DND-41 (cell line): ENCODE data around the gene SLC24A3.

Experiments used
- ATAC-seq: fragments of 200-7000 bp; cut with Tn5 transposase; 3 replicates; pipeline ENCODE4 v1.9.1; 2021; ENCODE audit warnings: low read depth; ENCODE audit not compliant: insufficient read depth
- DNase-seq: peaks from one replicate; pipeline ENCODE4 v3.0.0-alpha.2; 2020
- H2AFZ ChIP-seq: 2 replicates; pipeline ENCODE4 v1.6.0; 2012; ENCODE audit warnings: low read depth, low read length
- H3K27ac ChIP-seq: 2 replicates; pipeline ENCODE4 v1.5.1; 2012; ENCODE audit warnings: low read length, inconsistent platforms
- H3K27me3 ChIP-seq: fragments of 200-600 bp; sonication (generic); 2 replicates; pipeline ENCODE4 v1.6.0; 2012; ENCODE audit warnings: low read length, mild to moderate bottlenecking, inconsistent platforms; ENCODE audit not compliant: insufficient read depth, poor library complexity
- H3K36me3 ChIP-seq: 2 replicates; pipeline ENCODE4 v1.5.1; 2012; ENCODE audit warnings: low read length, inconsistent platforms; ENCODE audit not compliant: insufficient read depth
- H3K4me1 ChIP-seq: 2 replicates; pipeline ENCODE4 v1.5.1; 2012; ENCODE audit warnings: mild to moderate bottlenecking, low read length; ENCODE audit not compliant: insufficient read depth
- H3K4me2 ChIP-seq: 2 replicates; pipeline ENCODE4 v1.6.0; 2012; ENCODE audit warnings: mild to moderate bottlenecking, moderate library complexity, low read length, inconsistent platforms; ENCODE audit not compliant: insufficient read depth
- H3K4me3 ChIP-seq, 2 experiments: fragments of 200-600 bp in 1 of 2; shearing (Covaris generic) in 1 of 2; 2 replicates each; pipeline ENCODE4 v1.5.1; 2012 to 2016; ENCODE audit warnings: inconsistent platforms in 2 of 2, low read length in 2 of 2, mild to moderate bottlenecking in 2 of 2, low read depth in 1 of 2, moderate library complexity in 1 of 2
- H3K79me2 ChIP-seq: 2 replicates; pipeline ENCODE4 v1.6.0; 2012; ENCODE audit warnings: low read length, inconsistent platforms; ENCODE audit not compliant: insufficient read depth
- H3K9ac ChIP-seq: 2 replicates; pipeline ENCODE4 v1.6.0; 2012; ENCODE audit warnings: low read depth, mild to moderate bottlenecking, inconsistent platforms, low read length, moderate library complexity
- H3K9me3 ChIP-seq: 2 replicates; pipeline ENCODE4 v1.5.1; 2012; ENCODE audit warnings: low read length, moderate library complexity, mild to moderate bottlenecking, inconsistent platforms; ENCODE audit not compliant: insufficient read depth, severe bottlenecking
- H4K20me1 ChIP-seq: 2 replicates; pipeline ENCODE4 v1.6.0; 2012; ENCODE audit warnings: low read length; ENCODE audit not compliant: insufficient read depth
- CTCF ChIP-seq: IDR thresholded peaks from 2 replicates; pipeline ENCODE4 v1.5.1; 2012; ENCODE audit warnings: borderline replicate concordance, low read length, moderate library complexity, mild to moderate bottlenecking; ENCODE audit not compliant: poor library complexity, severe bottlenecking; ENCODE audit errors: extremely low read depth
- EZH2 ChIP-seq: IDR thresholded peaks from 3 replicates; pipeline ENCODE4 v1.6.1; 2012; ENCODE audit warnings: borderline replicate concordance, low read depth, mild to moderate bottlenecking, moderate library complexity, low read length, inconsistent platforms; ENCODE audit not compliant: severe bottlenecking

The SLC24A3 gene

DNA sequence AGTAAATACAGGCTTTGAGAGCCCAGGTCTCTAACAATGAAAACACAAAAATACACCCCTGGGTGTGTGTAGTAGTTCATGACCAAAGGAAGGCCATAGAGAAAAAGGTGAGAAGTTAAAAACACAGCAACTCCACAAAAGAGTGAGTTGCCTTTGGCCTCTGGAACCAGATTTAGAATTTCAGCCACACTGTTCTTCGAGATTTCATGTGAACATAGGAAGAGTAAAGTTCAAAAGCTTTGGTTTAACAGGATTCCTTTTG lies 502.1 kb downstream of the SLC24A3 start:
- H4K20me1 ChIP-seq, result no peaks in the 10 kb centered on the region
- no peak overlapping the region for H3K4me2 ChIP-seq
- DNase-seq, result no peak
- no peaks in the 10 kb centered on the region for H3K79me2 ChIP-seq
- no peaks in the 10 kb centered on the region for H3K27me3 ChIP-seq
- TF ChIP-seq CTCF, result no peak
- no peak for TF ChIP-seq EZH2
- H3K4me1 ChIP-seq, result no peaks in the 10 kb centered on the region
- no peaks in the 10 kb centered on the region for H3K36me3 ChIP-seq
- no peak overlapping the region for H3K4me3 ChIP-seq
- no peak for ATAC-seq
- H3K9ac ChIP-seq, result no peak overlapping the region
- H2AFZ ChIP-seq, result no peak overlapping the region
- peaks cover 10% of the 10 kb centered on the region for H3K9me3 ChIP-seq
- H3K27ac ChIP-seq, result no peak overlapping the region

DNA sequence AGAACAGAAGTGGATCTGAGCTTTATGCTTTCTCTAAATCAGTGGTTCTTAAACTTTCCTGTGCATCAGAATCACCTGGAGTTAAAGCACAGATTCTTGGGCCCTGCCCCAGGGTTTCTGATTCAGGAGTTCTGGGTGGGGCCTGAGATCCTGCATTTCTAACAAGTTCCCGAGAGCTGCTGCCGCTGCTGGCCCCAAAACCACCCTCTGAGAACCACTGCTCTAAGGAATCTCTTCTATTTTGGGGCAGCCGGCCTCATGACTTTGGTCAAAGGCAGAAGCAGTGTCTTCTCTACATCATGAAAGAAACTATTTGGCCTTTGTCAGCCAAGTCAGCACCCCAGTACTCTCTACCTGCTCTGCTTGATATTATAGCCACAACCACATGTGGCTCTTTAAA lies 503.5 kb downstream of the SLC24A3 start:
- TF ChIP-seq CTCF (no peak), EZH2 (no peak)
- DNase-seq (no peak), ATAC-seq (no peak)
- Histone ChIP-seq H3K79me2 (no peaks in the 10 kb centered on the region), H3K4me3 (no peak overlapping the region), H3K4me1 (no peaks in the 10 kb centered on the region), H3K9me3 (peaks cover 9% of the 10 kb centered on the region), H3K27me3 (no peaks in the 10 kb centered on the region), H3K36me3 (no peaks in the 10 kb centered on the region), H3K9ac (no peak overlapping the region), H4K20me1 (no peaks in the 10 kb centered on the region), H2AFZ (no peak overlapping the region), H3K4me2 (no peak overlapping the region), H3K27ac (no peak overlapping the region)

GRCh38 chr20:19718880-19719279 lies 506.4 kb downstream of the SLC24A3 start:
- Histone ChIP-seq H3K4me3 (no peak overlapping the region), H2AFZ (no peak overlapping the region), H3K4me1 (no peaks in the 10 kb centered on the region), H3K9me3 (peaks cover 5% of the 10 kb centered on the region), H3K27me3 (no peaks in the 10 kb centered on the region), H3K9ac (no peak overlapping the region), H3K4me2 (no peak overlapping the region), H4K20me1 (no peaks in the 10 kb centered on the region), H3K36me3 (no peaks in the 10 kb centered on the region), H3K79me2 (no peaks in the 10 kb centered on the region), H3K27ac (no peak overlapping the region)
- DNase-seq (no peak), ATAC-seq (no peak)
- TF ChIP-seq CTCF (no peak), EZH2 (no peak)

DNA sequence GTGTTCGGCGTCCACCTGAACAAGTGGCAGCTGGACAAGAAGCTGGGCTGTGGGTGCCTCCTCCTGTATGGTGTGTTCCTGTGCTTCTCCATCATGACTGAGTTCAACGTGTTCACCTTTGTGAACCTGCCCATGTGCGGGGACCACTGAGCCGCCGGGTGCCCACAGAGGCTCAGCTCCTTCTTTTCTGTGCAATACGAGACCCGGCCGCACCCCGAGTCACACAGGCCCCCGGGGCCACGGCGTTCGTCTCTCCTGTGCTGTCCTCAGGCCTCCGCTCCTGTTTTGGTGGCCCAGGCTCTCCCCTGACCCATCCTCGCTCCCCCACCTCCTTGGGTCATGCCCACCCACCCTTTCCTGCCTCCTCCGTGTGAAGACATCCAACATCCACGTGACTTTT lies 508.5 kb downstream of the SLC24A3 start:
- H3K9me3 ChIP-seq, result peaks cover 5% of the 10 kb centered on the region
- TF ChIP-seq CTCF (no peak), EZH2 (no peak)
- H3K4me1 ChIP-seq, result no peaks in the 10 kb centered on the region
- H3K27ac ChIP-seq, result no peak overlapping the region
- no peak overlapping the region for H3K9ac ChIP-seq
- no peaks in the 10 kb centered on the region for H4K20me1 ChIP-seq
- no peak for DNase-seq
- no peak overlapping the region for H2AFZ ChIP-seq
- H3K27me3 ChIP-seq, result no peaks in the 10 kb centered on the region
- H3K4me3 ChIP-seq, result no peak overlapping the region
- no peaks in the 10 kb centered on the region for H3K79me2 ChIP-seq
- no peak overlapping the region for H3K4me2 ChIP-seq
- no peaks in the 10 kb centered on the region for H3K36me3 ChIP-seq
- no peak for ATAC-seq
